ENCODE measurements around the gene ZNF189.

The ZNF189 gene

DNA sequence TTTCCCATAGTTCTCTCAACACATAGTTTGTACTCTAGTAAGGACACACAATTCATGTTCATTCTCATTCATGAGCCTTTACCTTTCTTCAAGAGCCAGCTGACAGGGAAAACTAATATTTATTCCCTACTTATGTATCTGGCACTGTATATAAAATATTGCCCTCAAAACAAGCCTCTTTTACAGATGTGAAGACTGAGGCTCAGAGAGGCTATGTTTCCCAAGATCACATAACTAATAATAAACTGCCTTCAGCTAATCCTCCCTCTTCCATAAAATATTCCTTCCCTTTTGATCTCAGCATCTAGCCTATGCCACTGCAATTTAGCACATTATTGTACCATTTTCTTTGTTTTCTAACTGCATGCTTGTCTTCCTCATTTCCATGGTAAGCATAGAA lies 18.7 kb downstream of the ZNF189 start:
- in situ Hi-C loops (cut with HindIII; ENCODE audit: low pct_unique_long_range_greater_than_20kb, low sequenced_read_pairs) = no loop called here
- TF ChIP-seq JUND (IDR thresholded peaks at IDR 0.05; ENCODE audit: low read depth) = no peak
- no peak for DNase-seq (ENCODE audit: low read depth in 1 of 2, low spot score in 1 of 2)

DNA sequence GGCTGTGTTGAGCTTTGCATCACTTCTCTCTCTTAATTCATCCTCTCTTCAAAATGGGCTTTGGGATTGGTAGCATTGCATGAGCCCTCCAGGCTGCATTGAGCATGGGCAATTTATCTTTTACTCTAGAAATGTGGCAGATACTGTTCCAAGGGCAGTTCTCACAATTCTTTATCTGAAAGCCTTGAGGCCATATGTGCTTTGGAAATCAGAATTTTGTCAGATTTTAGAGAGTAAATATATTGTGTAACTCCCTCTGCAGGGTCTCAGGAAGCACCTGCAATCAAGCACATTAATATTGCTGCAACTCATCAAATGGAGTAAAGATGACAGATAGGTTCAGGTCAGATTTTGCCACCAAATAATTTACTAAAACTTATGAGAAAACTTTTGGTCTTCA lies 19.3 kb downstream of the ZNF189 start:
- no peak for DNase-seq (ENCODE audit: low read depth in 1 of 2, low spot score in 1 of 2)
- no peak for TF ChIP-seq JUND (IDR thresholded peaks at IDR 0.05; ENCODE audit: low read depth)
- in situ Hi-C loops (cut with HindIII; ENCODE audit: low pct_unique_long_range_greater_than_20kb, low sequenced_read_pairs) = no loop called here

GRCh38 chr9:101418518-101419430 lies 20.1 kb downstream of the ZNF189 start:
- in situ Hi-C loops (cut with HindIII; ENCODE audit: low pct_unique_long_range_greater_than_20kb, low sequenced_read_pairs) = no loop called here
- DNase-seq (ENCODE audit: low read depth in 1 of 2, low spot score in 1 of 2) = no peak
- no peak for TF ChIP-seq JUND (IDR thresholded peaks at IDR 0.05; ENCODE audit: low read depth)

- DNase-seq (ENCODE audit: low read depth in 1 of 2, low spot score in 1 of 2) = no peak
- TF ChIP-seq JUND (IDR thresholded peaks at IDR 0.05; ENCODE audit: low read depth) = no peak
- in situ Hi-C loops (cut with HindIII; ENCODE audit: low pct_unique_long_range_greater_than_20kb, low sequenced_read_pairs) = no loop called here
Measured at GRCh38 chr9:101419863-101420262, 21.2 kb downstream of the ZNF189 start.

- no peak for TF ChIP-seq JUND (IDR thresholded peaks at IDR 0.05; ENCODE audit: low read depth)
- DNase-seq (ENCODE audit: low read depth in 1 of 2, low spot score in 1 of 2) = peak in 1 of 2 experiments; percentile 72
- in situ Hi-C loops (cut with HindIII; ENCODE audit: low pct_unique_long_range_greater_than_20kb, low sequenced_read_pairs) = no loop called here
Measured at GRCh38 chr9:101421653-101422065, 23.0 kb downstream of the ZNF189 start.

- in situ Hi-C loops (cut with HindIII; ENCODE audit: low pct_unique_long_range_greater_than_20kb, low sequenced_read_pairs) = no loop called here
- no peak for TF ChIP-seq JUND (IDR thresholded peaks at IDR 0.05; ENCODE audit: low read depth)
- no peak for DNase-seq (ENCODE audit: low read depth in 1 of 2, low spot score in 1 of 2)
Measured at GRCh38 chr9:101427358-101427757, 28.7 kb downstream of the ZNF189 start.

GRCh38 chr9:101427957-101428655 lies 29.5 kb downstream of the ZNF189 start:
- in situ Hi-C loops (cut with HindIII; ENCODE audit: low pct_unique_long_range_greater_than_20kb, low sequenced_read_pairs) = no loop called here
- DNase-seq (ENCODE audit: low read depth in 1 of 2, low spot score in 1 of 2) = no peak

DNA sequence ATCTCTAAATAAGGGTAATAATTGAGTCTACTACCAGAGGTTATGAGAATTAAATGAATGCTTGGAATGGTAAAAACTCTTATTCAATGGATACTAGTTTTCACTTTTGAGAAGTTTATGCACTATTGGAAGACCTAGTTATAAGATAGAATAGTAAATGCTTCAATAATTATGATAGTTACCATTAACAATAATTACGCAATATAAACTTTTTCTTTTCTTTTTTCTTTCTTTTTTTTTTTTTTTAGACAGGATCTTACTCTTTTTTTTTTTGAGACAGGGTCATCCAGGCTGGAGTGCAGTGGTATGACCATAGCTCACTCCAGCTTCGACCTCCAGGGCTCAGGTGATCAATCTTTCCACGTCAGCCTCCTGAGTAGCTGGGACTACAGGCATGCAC lies 30.3 kb downstream of the ZNF189 start:
- no peak for TF ChIP-seq JUND (IDR thresholded peaks at IDR 0.05; ENCODE audit: low read depth)
- no peak for DNase-seq (ENCODE audit: low read depth in 1 of 2, low spot score in 1 of 2)
- in situ Hi-C loops (cut with HindIII; ENCODE audit: low pct_unique_long_range_greater_than_20kb, low sequenced_read_pairs) = no loop called here

More at GRCh38 chr9:101427957-101428655, 29.5 kb downstream of the ZNF189 start:
- no peak for TF ChIP-seq JUND (IDR thresholded peaks at IDR 0.05; ENCODE audit: low read depth)

GRCh38 chr9:101429736-101430135 lies 31.1 kb downstream of the ZNF189 start:
- DNase-seq (ENCODE audit: low read depth in 1 of 2, low spot score in 1 of 2) = no peak
- no peak for TF ChIP-seq JUND (IDR thresholded peaks at IDR 0.05; ENCODE audit: low read depth)
- in situ Hi-C loops (cut with HindIII; ENCODE audit: low pct_unique_long_range_greater_than_20kb, low sequenced_read_pairs) = no loop called here

DNA sequence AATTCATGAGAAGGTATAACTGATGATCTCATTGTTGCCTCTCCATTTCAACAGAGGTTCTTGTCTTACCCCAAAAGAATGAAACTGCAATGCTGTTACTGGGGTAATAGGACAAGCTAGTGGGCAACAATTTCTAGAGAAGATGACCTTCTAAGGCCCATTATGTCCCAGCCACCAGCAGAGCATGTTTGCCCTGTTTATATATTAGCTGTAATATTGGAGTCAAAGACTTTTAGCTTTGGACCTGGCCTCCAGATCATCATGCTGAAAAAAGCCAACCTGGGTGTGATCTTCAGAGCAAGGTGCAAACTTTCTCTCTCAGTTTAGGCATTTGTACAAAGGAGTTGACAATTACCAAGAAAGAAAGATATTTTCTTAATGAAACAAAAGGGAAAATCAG lies 33.5 kb downstream of the ZNF189 start:
- DNase-seq (ENCODE audit: low read depth in 1 of 2, low spot score in 1 of 2) = no peak
- in situ Hi-C loops (cut with HindIII; ENCODE audit: low pct_unique_long_range_greater_than_20kb, low sequenced_read_pairs) = no loop called here
- no peak for TF ChIP-seq JUND (IDR thresholded peaks at IDR 0.05; ENCODE audit: low read depth)

DNA sequence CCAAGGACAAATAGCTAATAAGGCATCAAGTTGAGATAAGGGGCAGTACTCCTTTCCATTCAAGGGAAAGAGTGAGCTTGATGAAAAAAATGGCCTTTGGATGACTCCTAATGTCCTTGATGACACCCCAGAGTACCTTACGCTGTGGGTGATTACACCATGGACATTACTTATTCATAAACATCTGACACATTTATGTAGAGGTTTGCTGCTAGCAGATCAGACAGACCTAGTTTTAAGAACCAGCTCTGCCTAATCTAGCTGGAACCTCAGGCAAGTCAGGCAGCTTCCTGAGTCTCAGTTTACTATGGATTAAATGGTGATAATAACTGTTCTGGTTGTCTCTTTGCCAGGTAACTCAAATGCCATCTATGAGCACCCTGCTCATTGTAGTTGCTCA lies 34.1 kb downstream of the ZNF189 start:
- no peak for DNase-seq (ENCODE audit: low read depth in 1 of 2, low spot score in 1 of 2)
- no peak for TF ChIP-seq JUND (IDR thresholded peaks at IDR 0.05; ENCODE audit: low read depth)
- in situ Hi-C loops (cut with HindIII; ENCODE audit: low pct_unique_long_range_greater_than_20kb, low sequenced_read_pairs) = no loop called here

DNA sequence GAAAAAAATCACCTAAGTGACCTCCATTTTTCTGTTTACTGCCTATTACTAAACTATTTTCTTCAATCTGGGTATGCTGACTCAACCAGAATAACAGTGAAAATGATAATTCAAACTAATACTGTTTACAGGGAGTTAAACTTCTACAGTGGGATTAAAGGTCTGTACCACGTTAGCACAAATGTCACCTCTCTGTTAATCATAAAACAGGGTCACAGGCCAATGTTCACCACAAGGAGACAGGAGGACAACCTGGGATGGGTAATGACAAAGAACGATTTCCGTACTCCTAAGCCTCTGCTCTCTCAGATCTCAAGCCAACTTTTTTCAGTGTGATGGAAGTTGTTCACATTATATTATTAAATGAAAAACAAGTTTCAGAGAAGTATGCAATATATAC lies 34.6 kb downstream of the ZNF189 start:
- DNase-seq (ENCODE audit: low read depth in 1 of 2, low spot score in 1 of 2) = no peak
- in situ Hi-C loops (cut with HindIII; ENCODE audit: low pct_unique_long_range_greater_than_20kb, low sequenced_read_pairs) = no loop called here
- TF ChIP-seq JUND (IDR thresholded peaks at IDR 0.05; ENCODE audit: low read depth) = no peak

- DNase-seq (ENCODE audit: low read depth in 1 of 2, low spot score in 1 of 2) = no peak
- no peak for TF ChIP-seq JUND (IDR thresholded peaks at IDR 0.05; ENCODE audit: low read depth)
- in situ Hi-C loops (cut with HindIII; ENCODE audit: low pct_unique_long_range_greater_than_20kb, low sequenced_read_pairs) = no loop called here
Measured at GRCh38 chr9:101434998-101435397, 36.3 kb downstream of the ZNF189 start.
